Gastrocnemius medialis (tissue), 4 donors: ENCODE measurements around the gene PAK1IP1.

Source experiments
- POLR2A ChIP-seq, 2 donors: fragments of 450-650 bp; IDR thresholded peaks; one replicate each; pipeline ENCODE4 v1.6.1; 2017; ENCODE audit warnings: antibody characterized with exemption in 2 of 2, mild to moderate bottlenecking in 2 of 2, moderate library complexity in 2 of 2
- TF ChIP-seq, protein P1 (sequence below), 5 experiments: fragments of 450-650 bp in 3 of 5; fragments of 200-600 bp in 2 of 5; sonication (generic) in 2 of 5; IDR thresholded peaks in 4 of 5; conservative IDR thresholded peaks in 1 of 5; 1 replicate in 4 of 5; 2 replicates in 1 of 5; pipeline ENCODE4 v1.5.1; 2016 to 2019; ENCODE audit warnings: antibody characterized with exemption in 5 of 5, mild to moderate bottlenecking in 3 of 5, moderate library complexity in 3 of 5

DNA sequence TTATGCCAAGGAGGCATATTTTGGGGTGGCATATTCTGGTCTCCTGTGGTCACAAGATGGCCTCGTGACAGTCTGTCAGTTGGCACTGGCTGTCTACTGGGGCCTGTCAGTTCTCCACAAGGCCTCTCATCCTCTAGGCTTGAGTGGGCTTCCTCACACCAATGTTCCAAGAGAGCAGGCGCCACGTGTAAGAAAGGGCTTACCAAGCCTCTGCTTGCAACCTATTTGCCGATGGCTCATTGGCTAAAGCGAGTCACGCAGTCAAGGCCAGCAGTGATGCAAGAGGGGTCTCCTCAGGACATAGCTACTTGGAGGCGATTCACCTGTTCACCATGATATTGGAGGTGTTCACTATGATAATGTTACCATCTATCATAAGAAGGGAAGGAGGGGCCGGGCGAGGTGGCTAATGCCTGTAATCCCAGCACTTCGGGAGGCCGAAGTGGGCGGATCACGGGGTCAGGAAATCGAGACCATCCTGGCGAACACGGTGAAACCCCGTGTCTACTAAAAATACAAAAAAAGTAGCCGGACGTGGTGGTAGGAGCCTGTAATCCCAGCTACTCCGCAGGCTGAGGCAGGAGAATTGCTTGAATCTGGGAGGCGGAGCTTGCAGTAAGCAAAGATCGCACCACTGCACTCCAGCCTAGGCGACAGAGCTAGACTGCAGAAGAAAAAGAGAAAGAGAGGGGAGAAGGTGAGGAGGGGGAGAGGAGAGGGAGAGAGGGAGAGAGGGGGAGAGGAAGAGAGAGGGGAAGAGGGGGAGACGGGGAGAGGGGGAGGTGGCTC lies 35.7 kb upstream of the PAK1IP1 start:
- TF ChIP-seq POLR2A (IDR thresholded peaks at IDR 0.05): no peak
- TF ChIP-seq, protein P1, sequence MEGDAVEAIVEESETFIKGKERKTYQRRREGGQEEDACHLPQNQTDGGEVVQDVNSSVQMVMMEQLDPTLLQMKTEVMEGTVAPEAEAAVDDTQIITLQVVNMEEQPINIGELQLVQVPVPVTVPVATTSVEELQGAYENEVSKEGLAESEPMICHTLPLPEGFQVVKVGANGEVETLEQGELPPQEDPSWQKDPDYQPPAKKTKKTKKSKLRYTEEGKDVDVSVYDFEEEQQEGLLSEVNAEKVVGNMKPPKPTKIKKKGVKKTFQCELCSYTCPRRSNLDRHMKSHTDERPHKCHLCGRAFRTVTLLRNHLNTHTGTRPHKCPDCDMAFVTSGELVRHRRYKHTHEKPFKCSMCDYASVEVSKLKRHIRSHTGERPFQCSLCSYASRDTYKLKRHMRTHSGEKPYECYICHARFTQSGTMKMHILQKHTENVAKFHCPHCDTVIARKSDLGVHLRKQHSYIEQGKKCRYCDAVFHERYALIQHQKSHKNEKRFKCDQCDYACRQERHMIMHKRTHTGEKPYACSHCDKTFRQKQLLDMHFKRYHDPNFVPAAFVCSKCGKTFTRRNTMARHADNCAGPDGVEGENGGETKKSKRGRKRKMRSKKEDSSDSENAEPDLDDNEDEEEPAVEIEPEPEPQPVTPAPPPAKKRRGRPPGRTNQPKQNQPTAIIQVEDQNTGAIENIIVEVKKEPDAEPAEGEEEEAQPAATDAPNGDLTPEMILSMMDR (IDR thresholded peaks at IDR 0.05 in 4 of 5, conservative IDR thresholded peaks at IDR 0.05 in 1 of 5): no peak
